ENCODE measurements around the gene INTS1. TPM values are rescaled to one million over a fixed set of nuclear protein-coding genes. Genes with fewer than 3 reads are reported as not detected.
A peak's percentile ranks its signal among the peaks of the same experiment; 100 is the strongest.

INTS1 gene
- polyA plus RNA-seq, 4 donors, result 55.4 to 96.1 (median 57.7) TPM

- no peak for DNase-seq (ENCODE audit: low read depth in 4 of 4, low spot score in 3 of 4)
These were observed 13.4 kb downstream of the INTS1 start for GRCh38 chr7:1490837-1491236.

GRCh38 chr7:1489336-1489735 is 14.9 kb downstream of the INTS1 start:
- DNase-seq (ENCODE audit: low read depth in 4 of 4, low spot score in 3 of 4), result no peak

DNA sequence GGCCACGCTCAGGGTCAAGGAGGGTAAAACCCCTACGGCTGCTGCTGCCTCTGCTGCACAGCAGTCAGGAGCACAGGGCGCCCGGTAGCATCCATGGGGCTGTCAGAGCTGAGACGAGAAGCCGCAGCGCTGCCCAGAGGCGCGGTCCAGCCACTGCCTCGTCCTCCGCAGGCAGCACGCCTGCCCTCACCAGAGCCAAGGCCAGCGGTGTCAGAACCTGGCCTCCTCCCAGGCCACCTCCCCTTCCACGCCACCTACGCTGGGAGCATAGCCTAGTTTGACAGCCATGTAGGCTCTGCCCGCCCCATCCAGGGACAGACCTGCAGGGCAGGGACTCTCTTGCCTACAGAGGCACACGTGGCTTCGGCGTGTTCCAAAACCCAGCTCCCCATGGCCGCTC is 16.2 kb downstream of the INTS1 start:
- DNase-seq (ENCODE audit: low read depth in 4 of 4, low spot score in 3 of 4), result no peak

- DNase-seq (ENCODE audit: low read depth in 4 of 4, low spot score in 3 of 4), result no peak
These were observed 16.7 kb downstream of the INTS1 start for GRCh38 chr7:1487466-1487865.

DNA sequence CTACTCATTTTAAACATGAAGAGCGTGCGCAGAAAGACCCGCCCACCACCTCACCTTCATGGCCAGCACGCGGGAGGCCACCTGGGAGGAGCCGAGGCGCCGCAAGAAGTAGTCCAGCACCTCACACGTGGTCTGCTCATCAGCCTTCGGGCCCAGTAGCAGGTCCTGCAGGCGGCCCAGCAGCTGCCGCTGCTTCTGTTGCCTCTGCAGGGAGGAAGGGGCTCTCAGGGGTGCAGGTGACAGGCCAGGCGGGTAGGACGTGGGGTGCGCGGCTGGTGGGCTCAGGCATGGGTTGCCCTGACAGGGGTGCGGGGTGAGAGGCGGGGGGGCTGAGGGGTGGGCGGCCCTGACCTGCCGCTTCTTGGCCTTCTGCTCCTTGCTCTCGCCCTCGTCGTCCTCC is 17.6 kb downstream of the INTS1 start:
- DNase-seq (ENCODE audit: low read depth in 4 of 4, low spot score in 3 of 4), result no peak

DNA sequence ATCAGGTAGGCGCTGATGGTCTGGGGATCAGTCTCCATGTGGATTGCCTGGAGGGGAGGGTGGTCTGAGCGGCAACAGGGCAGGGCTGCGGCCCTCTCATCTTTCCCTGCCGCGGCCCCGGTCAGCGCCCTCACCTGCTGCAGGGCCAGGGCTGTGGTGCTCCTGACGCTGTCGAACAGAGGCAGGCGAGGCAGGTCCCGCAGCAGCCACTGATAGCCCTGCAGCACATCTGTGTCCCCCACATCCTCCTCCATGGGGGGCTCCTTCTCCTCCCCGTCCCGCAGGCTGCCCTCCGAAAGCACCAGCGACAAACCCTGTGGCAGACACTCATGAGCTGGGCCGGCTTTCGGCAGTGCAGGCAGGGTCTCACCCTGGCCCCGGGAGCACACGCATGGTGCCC is 19.0 kb downstream of the INTS1 start:
- no peak for DNase-seq (ENCODE audit: low read depth in 4 of 4, low spot score in 3 of 4)

GRCh38 chr7:1484569-1484968 is 19.6 kb downstream of the INTS1 start:
- DNase-seq (ENCODE audit: low read depth in 4 of 4, low spot score in 3 of 4), result no peak

DNA sequence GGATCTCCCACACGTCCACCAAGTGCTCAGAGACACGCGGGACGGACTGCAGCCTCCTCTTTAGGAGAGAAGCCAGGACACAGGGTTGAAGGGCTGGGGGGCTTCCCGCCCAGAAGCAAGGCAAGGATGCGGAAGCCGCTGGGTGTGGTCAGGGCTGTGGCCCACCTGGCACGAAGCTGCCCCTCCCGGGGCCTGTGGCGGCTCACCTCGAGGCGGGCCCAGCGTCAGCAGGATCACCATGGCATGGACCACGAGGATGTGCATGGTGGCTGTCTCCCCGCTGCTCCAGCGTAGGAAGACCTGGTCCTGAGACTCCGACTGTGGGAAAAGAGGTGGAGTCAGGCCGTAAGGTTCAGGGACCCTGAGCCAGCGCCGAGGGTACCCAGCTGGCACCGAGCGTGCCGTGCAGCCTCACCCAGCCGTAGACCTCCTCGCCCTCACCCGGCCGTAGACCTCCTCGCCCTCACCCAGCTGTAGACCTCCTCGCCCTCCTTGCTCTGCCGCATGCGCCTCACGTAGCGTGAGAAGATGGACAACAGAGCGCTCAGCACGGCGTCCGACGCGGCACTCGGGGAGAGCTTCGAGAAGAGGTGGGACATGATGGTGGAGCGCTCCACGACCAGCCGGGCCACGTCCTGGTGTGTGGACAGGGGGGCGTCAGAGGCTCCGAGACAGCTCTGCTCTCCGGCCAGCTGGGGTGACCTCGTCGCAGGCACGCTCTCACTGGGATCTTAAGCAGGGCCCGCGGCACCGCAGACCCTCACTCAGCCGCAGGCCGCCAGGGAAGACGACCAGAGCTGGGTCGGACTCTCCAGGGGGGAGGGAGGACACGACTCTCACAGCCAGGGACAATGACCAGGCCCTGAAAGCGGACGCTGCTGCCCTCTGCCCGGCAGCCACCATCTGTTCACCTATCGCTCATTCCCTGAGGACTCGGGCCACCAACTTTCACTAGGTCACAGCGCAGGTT is 20.4 kb downstream of the INTS1 start:
- no peak for DNase-seq (ENCODE audit: low read depth in 4 of 4, low spot score in 3 of 4)

DNA sequence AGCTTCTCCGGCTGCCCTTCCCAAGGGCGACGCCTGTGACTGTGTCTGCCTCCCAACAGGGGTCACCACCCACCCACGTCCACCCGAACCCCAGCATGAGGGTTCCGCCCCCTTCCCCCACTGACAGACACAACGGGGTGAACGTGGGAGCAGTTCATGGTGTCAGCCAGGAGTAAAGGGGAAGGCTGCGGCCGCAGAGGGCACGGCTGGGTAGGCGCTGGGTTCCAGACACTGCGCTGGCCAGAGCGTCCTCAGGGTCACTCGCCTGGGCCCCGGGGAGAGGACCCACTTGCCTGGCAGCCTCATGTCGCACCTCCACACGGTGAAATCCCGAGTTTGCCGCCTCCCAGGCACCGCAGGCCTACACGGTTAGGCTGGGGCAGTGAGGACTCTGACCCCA is 21.1 kb downstream of the INTS1 start:
- DNase-seq (ENCODE audit: low read depth in 4 of 4, low spot score in 3 of 4), result no peak

DNA sequence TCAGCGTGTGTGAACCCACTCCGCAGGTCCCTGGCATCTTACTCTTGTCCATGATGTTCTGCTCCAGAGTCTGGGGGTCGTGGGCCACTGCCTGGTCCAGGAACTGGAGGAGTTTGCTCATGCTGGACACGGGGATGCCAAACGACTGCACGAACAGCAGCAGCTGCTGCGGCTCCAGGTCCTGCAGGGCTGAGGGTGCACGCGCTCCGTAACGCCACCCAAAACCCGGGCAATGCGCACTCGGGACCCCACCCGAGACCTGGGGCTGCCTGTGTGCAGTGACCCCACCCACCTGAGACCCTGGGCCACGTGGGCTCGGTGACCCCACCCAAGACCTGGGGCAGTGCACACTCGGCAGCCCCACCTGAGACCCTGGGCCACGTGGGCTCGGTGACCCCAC is 22.9 kb downstream of the INTS1 start:
- DNase-seq (ENCODE audit: low read depth in 4 of 4, low spot score in 3 of 4), result no peak

DNA sequence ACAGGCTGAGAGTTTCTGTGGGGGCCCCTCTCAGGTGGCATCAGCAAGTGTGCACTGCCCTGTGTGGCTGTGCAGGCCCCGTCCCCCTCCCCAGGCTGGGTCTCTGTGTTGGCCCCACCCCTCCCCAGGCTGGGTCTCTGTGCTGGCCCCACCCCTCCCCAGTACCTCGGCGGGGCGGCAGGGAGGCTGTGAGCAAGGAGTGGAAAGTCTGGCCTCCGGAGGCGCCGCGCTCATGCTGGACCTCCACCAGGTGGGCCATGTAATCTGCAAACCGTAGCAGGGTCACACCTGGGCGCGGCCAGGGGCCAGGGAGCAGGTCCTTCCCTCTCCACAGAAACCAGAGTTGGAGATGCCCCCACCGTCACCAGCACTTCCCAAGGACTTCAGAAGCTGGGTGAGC is 23.5 kb downstream of the INTS1 start:
- DNase-seq (ENCODE audit: low read depth in 4 of 4, low spot score in 3 of 4), result no peak

- no peak for DNase-seq (ENCODE audit: low read depth in 4 of 4, low spot score in 3 of 4)
These were observed 24.9 kb downstream of the INTS1 start for GRCh38 chr7:1479287-1479686.

- no peak for DNase-seq (ENCODE audit: low read depth in 4 of 4, low spot score in 3 of 4)
These were observed 25.7 kb downstream of the INTS1 start for GRCh38 chr7:1478480-1478879.

DNA sequence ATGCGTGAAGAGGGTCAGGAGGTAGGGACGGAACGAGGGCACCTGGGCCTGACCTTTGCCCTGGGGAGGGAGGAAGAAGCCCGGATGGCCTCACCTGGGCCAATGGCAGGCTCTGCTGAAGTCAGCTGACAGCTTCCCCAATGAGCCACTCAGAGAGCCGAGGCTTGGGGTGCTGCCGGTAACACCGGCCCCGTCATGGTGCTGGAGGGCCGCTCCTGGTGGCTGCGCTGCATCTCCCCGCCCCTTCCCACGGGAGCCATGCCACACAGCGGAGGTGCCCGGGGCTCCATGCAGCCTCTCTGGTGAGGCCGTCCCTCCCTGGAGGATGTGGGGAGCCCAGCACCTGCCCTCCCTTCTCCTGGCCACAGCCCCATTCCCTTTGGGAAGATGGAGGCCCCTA is 27.3 kb downstream of the INTS1 start:
- DNase-seq (ENCODE audit: low read depth in 4 of 4, low spot score in 3 of 4), result no peak

- DNase-seq (ENCODE audit: low read depth in 4 of 4, low spot score in 3 of 4), result no peak
These were observed 28.2 kb downstream of the INTS1 start for GRCh38 chr7:1475991-1476390.

DNA sequence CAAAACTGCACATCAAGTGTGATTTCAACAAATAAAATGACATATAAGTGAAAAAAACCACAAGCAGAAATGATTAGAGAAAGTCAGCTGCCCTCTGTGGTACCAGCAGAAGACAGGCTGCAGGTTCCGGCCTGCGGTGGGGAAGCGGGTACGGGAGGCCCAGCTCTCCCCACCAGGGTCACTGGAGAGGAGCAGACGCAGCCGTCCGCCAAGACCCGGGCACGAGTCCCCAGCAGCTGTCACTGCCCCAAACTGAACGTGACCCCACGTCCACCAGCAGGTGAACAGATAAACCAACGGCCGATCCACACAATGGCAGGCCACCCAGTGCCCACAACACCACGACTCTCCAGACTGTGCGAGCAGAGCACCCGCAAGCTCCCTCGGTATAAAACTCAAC is 28.8 kb downstream of the INTS1 start:
- no peak for DNase-seq (ENCODE audit: low read depth in 4 of 4, low spot score in 3 of 4)

GRCh38 chr7:1474736-1475135 is 29.5 kb downstream of the INTS1 start:
- no peak for DNase-seq (ENCODE audit: low read depth in 4 of 4, low spot score in 3 of 4)

DNA sequence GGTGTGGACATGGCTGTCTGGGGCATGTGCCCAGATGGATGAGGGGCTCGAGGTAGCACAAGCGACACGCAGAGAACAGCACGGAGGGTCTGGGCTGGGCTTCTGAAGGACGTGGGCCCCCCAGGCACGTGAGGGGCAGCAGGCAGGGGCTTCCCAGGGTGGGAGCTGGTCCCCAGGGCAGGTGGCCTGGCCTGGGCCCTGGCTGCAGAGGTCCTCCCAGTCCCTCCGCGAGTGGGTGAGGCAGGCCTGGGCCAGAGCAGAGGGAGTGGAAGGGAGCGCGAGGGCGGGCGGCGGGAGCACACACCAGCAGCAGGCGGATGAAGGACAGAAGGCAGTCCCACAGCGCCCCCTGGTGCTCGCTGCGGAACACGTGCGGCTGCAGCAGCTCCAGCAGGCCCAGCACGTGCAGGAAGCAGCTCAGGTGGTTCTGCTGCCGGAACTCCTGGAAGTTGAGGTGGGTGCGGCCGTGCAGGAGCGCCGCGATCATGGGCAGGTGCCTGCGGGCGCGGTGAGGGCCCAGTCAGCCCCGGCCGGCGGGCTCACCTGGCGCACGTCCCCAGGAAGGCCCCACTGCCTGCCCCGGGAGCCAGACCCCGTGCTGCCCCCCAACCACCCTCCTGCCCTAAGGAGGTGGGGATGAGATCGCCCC is 30.2 kb downstream of the INTS1 start:
- peak in 3 of 4 donors; percentile 60 to 79 (median 70) for DNase-seq (ENCODE audit: low read depth in 4 of 4, low spot score in 3 of 4)

GRCh38 chr7:1470901-1471300 is 33.3 kb downstream of the INTS1 start:
- no peak for DNase-seq (ENCODE audit: low read depth in 4 of 4, low spot score in 3 of 4)

GRCh38 chr7:1468643-1469298 is 35.4 kb downstream of the INTS1 start:
- no peak for DNase-seq (ENCODE audit: low read depth in 4 of 4, low spot score in 3 of 4)

DNA sequence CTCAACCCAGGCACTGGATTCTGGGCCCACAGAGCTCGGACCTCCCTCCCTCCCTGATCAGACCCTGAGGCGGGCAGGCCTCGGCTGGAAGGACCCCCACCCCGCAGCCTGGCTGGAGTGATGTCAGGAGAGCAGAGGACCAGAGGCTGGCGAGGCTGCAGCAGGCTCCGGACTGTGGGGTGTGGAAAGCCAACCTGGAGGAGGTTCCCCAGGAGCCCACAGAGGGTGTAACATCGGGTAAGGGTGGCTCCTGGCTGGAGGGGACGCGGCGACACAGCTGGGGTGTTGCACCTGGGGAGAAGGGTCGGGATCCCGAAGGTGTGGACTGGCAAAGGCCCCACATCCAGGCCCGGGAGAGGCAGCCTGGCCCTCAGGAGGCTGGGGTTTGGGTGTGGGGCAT is 36.0 kb downstream of the INTS1 start:
- DNase-seq (ENCODE audit: low read depth in 4 of 4, low spot score in 3 of 4), result no peak

Data from left renal pelvis (tissue), 4 donors.